Measurements from ENCODE around the gene CNGA4. TPM values are rescaled to one million over a fixed set of nuclear protein-coding genes. Genes with fewer than 3 reads are reported as not detected.

CNGA4 gene
- total RNA-seq, 1 experiment from 2014 or later: 0.51 TPM

- intact Hi-C loops (cut with micrococcal nuclease): loop anchor here (1.0 to 2.0 kb wide), 2 partner anchors 63 to 101 kb away; no protein-coding TSS in a partner anchor
Observed at GRCh38 chr11:6251990-6252473, 13.1 kb downstream of the CNGA4 start.

GRCh38 chr11:6253197-6253596 lies 14.3 kb downstream of the CNGA4 start:
- ChIA-PET CTCF (no interaction called here), POLR2A (ENCODE audit: unreplicated experiment) (interaction anchor here (0.7 kb wide), 1 partner anchor 19 kb away, joined by 5 read pairs; the partner anchor contains the start of gene FHIP1B)
- H3K9me2 ChIP-seq (replicated peaks; ENCODE audit: low read length): no peaks in the 10 kb centered on the region
- DNase-seq (no peak), ATAC-seq (no peak)
- intact Hi-C loops (cut with micrococcal nuclease): no loop called here
- no peaks in the 10 kb centered on the region for H3F3A ChIP-seq (ENCODE audit: low read length, unreplicated experiment)
- no peaks in the 10 kb centered on the region for H3K9me3 ChIP-seq (ENCODE audit: low read length)
- no peaks in the 10 kb centered on the region for H3K36me3 ChIP-seq (ENCODE audit: low read depth, low read length)
- no peak overlapping the region for H3K9ac ChIP-seq (ENCODE audit: low read length)
- H3K27ac ChIP-seq (ENCODE audit: low read length): no peak overlapping the region
- no peaks in the 10 kb centered on the region for H4K20me1 ChIP-seq (ENCODE audit: low read length)
- TF ChIP-seq EZH2 (IDR thresholded peaks at IDR 0.05; ENCODE audit: low read length, unreplicated experiment) (no peak), EZH2phosphoT487 (IDR thresholded peaks at IDR 0.05; ENCODE audit: borderline replicate concordance, low read length) (no peak), CTCF (conservative IDR thresholded peaks at IDR 0.05; ENCODE audit: low read depth, low read length) (no peak)
- no peaks in the 10 kb centered on the region for H3K4me1 ChIP-seq (ENCODE audit: insufficient read depth, low read length)
- no peak overlapping the region for H2AFZ ChIP-seq (ENCODE audit: low read length)
- H3K27me3 ChIP-seq (ENCODE audit: low read length): peaks cover 36% of the 10 kb centered on the region
- H3K79me2 ChIP-seq (ENCODE audit: low read length): no peaks in the 10 kb centered on the region
- H3K4me2 ChIP-seq (ENCODE audit: low read length): no peak overlapping the region
- no peak overlapping the region for H3K4me3 ChIP-seq (ENCODE audit: low read length)
- no TSS peak for BruUV-seq (replicated peaks)

More at GRCh38 chr11:6251990-6252473, 13.1 kb downstream of the CNGA4 start:
- Histone ChIP-seq H3K9ac (ENCODE audit: low read length) (no peak overlapping the region), H4K20me1 (ENCODE audit: low read length) (no peaks in the 10 kb centered on the region), H3K79me2 (ENCODE audit: low read length) (no peaks in the 10 kb centered on the region), H3K9me3 (ENCODE audit: low read length) (no peaks in the 10 kb centered on the region), H3K9me2 (replicated peaks; ENCODE audit: low read length) (no peaks in the 10 kb centered on the region), H3K4me2 (ENCODE audit: low read length) (no peak overlapping the region), H3K4me3 (ENCODE audit: low read length) (no peak overlapping the region), H3K4me1 (ENCODE audit: insufficient read depth, low read length) (no peaks in the 10 kb centered on the region), H2AFZ (ENCODE audit: low read length) (no peak overlapping the region), H3K27ac (ENCODE audit: low read length) (no peak overlapping the region), H3K27me3 (ENCODE audit: low read length) (peaks cover 25% of the 10 kb centered on the region), H3F3A (ENCODE audit: low read length, unreplicated experiment) (no peaks in the 10 kb centered on the region), H3K36me3 (ENCODE audit: low read depth, low read length) (no peaks in the 10 kb centered on the region)
- DNase-seq (no peak), ATAC-seq (no peak)
- BruUV-seq (replicated peaks): no TSS peak
- POLR2A ChIA-PET (ENCODE audit: unreplicated experiment): no interaction called here
- TF ChIP-seq EZH2 (IDR thresholded peaks at IDR 0.05; ENCODE audit: low read length, unreplicated experiment) (no peak), CTCF (conservative IDR thresholded peaks at IDR 0.05; ENCODE audit: low read depth, low read length) (no peak), EZH2phosphoT487 (IDR thresholded peaks at IDR 0.05; ENCODE audit: borderline replicate concordance, low read length) (no peak)
- CTCF ChIA-PET: interaction anchor here (0.8 to 2.5 kb wide), 2 partner anchors 44 to 111 kb away, joined by 6 to 15 read pairs; no protein-coding TSS in a partner anchor

DNA sequence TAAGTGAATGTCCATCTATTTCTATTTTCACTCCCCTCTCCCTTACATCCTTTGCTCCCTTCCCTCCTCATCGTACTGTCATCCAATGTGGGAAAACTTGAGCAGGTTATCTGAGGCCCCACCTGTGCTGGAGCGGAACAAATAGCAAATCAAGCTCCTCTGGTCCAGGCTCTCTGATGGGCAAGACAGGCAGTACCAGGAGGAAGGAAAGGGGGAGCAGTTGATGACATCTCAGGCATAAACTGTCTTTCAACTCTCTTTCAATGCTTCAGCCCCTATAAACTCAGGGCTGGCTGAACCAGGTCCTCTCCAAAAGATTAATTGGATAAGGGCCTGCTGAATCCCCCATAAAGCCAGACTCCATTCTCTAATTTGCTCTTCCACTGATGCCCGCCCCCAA lies 19.3 kb downstream of the CNGA4 start:
- no peak overlapping the region for H3K9ac ChIP-seq (ENCODE audit: low read length)
- no TSS peak for BruUV-seq (replicated peaks)
- no peak overlapping the region for H3K4me3 ChIP-seq (ENCODE audit: low read length)
- TF ChIP-seq CTCF (conservative IDR thresholded peaks at IDR 0.05; ENCODE audit: low read depth, low read length): no peak
- TF ChIP-seq EZH2phosphoT487 (IDR thresholded peaks at IDR 0.05; ENCODE audit: borderline replicate concordance, low read length): no peak
- TF ChIP-seq EZH2 (IDR thresholded peaks at IDR 0.05; ENCODE audit: low read length, unreplicated experiment): no peak
- H3K4me1 ChIP-seq (ENCODE audit: insufficient read depth, low read length): no peaks in the 10 kb centered on the region
- H4K20me1 ChIP-seq (ENCODE audit: low read length): no peaks in the 10 kb centered on the region
- no peak overlapping the region for H3K4me2 ChIP-seq (ENCODE audit: low read length)
- intact Hi-C loops (cut with micrococcal nuclease): no loop called here
- H3K9me2 ChIP-seq (replicated peaks; ENCODE audit: low read length): no peaks in the 10 kb centered on the region
- ChIA-PET CTCF (no interaction called here), POLR2A (ENCODE audit: unreplicated experiment) (no interaction called here)
- DNase-seq (no peak), ATAC-seq (no peak)
- H3F3A ChIP-seq (ENCODE audit: low read length, unreplicated experiment): no peaks in the 10 kb centered on the region
- H3K79me2 ChIP-seq (ENCODE audit: low read length): no peaks in the 10 kb centered on the region
- no peak overlapping the region for H3K27ac ChIP-seq (ENCODE audit: low read length)
- peaks cover 81% of the 10 kb centered on the region for H3K27me3 ChIP-seq (ENCODE audit: low read length)
- H3K9me3 ChIP-seq (ENCODE audit: low read length): no peaks in the 10 kb centered on the region
- no peaks in the 10 kb centered on the region for H3K36me3 ChIP-seq (ENCODE audit: low read depth, low read length)
- no peak overlapping the region for H2AFZ ChIP-seq (ENCODE audit: low read length)

All from PC-3 (cell line).